Fibroblast of villous mesenchyme (primary cell): ENCODE measurements around the gene TTC34. TPM values are rescaled to one million over a fixed set of nuclear protein-coding genes. Genes with fewer than 3 reads are reported as not detected.

ENCODE experiments used
- DNase-seq: peaks from one replicate; pipeline ENCODE4 v3.0.0-alpha.2; 2010; ENCODE audit warnings: low read depth
- H3K4me3 ChIP-seq: 2 replicates; pipeline ENCODE4 v1.5.1; 2011; ENCODE audit warnings: low read depth, mild to moderate bottlenecking, low read length
- total RNA-seq: library from RNA; depleted of rRNA; stranded (reverse); fragments of >200 nt; gene quantifications from 2 replicates; pipeline ENCODE4 v1.2.3, GENCODE V29; 2012
- TF ChIP-seq, protein P1 (sequence below): IDR thresholded peaks from 2 replicates; pipeline ENCODE4 v1.5.1; 2012; ENCODE audit warnings: low read depth, mild to moderate bottlenecking, low read length; ENCODE audit not compliant: insufficient read depth

The TTC34 gene, protein sequence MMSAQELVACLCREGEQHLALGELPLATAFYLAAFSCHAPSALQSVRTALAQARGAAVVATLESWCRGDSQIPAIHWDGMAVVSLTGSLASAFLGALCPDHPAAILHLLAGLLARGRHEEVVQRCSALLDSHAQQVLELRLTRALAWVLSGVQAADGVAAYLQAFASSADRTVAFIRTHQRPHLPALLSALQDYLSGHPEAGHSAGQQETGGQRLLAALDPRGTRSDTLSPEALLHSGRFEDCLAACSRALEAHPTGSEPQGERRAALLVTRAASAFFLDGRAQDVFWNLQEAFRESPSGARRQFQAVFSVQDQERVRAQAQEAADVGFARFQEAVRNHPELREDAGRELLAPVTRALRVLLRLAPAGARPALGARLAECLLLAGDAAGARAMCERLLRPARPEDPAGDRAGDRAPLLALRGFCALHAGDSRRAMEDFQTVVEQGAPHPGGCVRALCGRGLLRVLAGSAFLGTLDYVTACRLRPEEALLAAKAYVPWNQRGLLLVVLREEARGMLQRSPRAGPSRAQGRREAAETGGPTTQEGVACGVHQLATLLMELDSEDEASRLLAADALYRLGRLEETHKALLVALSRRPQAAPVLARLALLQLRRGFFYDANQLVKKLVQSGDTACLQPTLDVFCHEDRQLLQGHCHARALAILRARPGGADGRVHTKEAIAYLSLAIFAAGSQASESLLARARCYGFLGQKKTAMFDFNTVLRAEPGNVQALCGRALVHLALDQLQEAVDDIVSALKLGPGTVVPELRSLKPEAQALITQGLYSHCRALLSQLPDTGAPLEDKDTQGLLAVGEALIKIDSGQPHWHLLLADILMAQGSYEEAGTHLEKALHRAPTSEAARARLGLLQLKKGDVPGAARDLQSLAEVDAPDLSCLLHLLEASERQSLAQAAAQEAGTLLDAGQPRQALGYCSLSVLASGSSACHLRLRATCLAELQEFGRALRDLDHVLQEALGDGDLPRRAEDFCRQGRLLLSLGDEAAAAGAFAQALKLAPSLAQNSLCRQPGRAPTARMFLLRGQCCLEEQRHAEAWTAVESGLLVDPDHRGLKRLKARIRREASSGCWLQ
- total RNA-seq = 0.32 and 0.43 TPM in 2 replicates

DNA sequence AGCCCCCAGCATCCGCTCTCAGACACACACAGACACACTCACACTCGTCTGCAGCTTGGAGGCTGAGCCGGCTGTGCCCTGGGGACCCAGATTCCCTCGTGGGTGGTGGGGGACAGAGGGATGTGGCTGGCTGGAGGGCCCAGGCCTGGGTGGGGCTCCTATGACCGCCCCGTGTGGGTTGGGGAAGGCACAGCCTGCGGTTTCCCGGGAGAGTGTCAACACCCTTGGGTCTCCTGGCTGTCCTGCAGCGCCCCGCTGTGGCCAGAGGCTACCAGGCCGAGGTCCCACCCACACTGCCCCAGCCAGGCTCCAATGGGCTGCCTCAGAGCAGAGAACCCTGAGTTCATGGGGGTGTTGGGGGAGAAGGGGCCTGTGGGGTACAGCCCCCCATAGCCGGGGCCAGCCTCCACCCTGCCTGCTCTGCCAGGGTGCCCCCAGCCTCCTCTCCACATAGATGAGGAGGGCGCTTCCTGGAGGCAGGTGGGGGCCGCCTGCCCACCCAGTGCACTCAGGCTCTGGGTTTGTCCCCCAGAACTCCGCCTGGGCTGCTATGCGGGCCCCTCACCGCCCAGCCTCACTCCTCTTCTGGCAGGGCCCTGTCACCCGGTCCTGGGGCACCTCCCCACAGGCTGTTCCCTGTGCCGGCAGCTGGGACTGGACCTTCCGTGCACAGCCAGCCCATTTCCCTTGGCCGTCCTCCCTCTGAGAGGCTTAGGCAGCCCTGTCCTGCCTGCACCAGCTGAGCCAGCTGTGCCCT, at the start of gene TTC34:
Gene TTC34, minus strand, starts transcription at position 159 of the 757 bp plus-strand sequence. CDS start 866 bp downstream, outside the sequence.
- TF ChIP-seq, protein P1, sequence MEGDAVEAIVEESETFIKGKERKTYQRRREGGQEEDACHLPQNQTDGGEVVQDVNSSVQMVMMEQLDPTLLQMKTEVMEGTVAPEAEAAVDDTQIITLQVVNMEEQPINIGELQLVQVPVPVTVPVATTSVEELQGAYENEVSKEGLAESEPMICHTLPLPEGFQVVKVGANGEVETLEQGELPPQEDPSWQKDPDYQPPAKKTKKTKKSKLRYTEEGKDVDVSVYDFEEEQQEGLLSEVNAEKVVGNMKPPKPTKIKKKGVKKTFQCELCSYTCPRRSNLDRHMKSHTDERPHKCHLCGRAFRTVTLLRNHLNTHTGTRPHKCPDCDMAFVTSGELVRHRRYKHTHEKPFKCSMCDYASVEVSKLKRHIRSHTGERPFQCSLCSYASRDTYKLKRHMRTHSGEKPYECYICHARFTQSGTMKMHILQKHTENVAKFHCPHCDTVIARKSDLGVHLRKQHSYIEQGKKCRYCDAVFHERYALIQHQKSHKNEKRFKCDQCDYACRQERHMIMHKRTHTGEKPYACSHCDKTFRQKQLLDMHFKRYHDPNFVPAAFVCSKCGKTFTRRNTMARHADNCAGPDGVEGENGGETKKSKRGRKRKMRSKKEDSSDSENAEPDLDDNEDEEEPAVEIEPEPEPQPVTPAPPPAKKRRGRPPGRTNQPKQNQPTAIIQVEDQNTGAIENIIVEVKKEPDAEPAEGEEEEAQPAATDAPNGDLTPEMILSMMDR = no peak
- DNase-seq = no peak
- H3K4me3 ChIP-seq = no peak within 1 kb of the TSS

DNA sequence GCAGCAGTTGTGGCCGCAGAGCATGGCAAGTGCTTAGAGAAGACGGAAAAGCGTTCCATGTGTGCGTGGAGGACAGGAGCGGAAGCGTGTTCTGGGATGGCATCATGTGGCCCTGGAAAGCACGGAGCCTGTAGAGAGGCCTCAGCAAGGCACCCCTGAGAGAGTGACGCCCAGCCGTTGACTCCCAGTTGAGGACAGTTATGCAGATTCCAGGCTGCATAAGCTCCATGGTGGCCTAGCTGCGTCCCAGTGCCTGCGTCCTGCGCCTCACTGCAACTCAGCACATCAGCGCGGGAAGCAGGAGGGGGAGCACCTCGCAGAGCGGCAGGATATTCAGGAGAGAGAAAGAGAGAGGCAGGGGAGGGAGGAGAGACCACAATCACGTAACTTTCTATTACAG, 49.0 kb upstream of the TTC34 start:
- TF ChIP-seq, protein P1 = no peak
- no peak overlapping the region for H3K4me3 ChIP-seq
- no peak for DNase-seq

DNA sequence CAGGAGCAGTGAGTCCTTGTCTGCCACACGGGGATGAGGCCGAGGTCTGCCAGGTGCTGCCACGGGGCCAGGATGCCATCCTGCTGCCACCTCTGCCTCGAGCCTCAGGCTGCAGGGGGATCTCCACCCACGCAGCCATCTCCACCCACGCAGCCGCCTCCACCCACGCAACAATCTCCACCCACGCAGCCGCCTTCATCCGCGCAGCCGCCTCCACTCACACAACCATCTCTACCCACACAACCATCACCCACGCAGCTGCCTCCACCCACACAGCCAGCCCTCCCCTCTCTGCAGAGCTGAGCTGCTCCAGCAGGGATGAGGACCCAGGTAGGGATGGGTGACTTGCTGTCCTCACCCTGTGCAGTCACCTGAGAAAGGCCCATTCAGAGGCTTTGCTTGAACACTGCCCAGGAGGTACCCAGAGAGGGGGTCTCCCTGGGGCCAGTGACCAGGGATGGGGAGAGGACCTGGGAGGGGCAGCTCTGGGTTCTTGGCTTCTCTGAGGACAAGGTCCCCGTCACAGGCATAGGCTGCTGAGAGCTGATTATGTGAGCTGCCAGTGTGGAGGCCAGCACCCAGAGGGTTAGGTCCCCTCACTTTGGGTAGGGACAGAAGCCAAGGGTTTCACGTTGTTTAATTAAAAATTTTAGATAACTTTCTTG, 46.6 kb upstream of the TTC34 start:
- TF ChIP-seq, protein P1 = no peak
- H3K4me3 ChIP-seq = no peak overlapping the region
- no peak for DNase-seq

DNA sequence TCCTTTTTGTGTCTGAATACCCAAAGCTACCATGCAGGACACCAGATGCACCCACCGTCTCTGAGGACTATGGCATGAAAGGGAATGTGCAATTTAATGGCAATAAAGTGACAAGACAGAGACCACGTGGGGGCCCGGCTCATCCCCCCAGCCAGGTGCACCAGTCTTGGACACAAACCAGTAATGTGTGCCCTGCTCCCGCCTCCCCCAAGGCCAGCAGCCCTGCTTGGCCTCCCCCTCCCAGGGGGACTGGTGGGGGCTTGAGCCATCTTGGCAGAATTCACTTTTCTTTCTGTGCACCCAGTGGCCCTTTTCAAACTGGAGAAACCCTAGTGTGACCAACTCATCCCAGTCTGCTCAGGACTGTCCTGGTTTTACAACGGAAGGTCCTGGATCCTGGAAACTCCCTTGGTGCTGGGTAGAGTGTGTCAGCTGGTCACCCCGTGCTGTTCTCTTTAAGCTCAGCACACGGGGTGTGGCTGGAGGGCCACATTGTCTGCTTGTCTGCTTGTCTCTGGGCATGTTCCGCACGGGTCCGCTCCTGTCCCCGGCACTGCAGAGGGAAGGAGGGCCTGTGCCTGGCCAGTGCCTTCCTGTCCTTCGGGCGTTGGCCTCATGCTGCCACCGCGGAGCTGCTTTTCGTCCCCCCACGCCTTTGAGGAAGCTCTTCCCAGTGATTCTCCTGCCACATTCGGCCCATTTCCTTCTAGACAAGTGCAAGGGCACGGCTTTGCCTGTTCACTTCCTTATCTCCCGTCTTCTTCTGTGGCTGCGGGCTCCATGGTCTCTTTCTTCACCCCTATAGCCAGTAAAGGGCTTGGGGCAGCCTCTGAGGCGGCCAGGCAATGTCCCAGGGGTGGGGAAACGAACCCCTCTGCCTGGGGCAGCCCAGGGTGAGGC, 45.8 kb upstream of the TTC34 start:
- DNase-seq = no peak
- no peak overlapping the region for H3K4me3 ChIP-seq
- TF ChIP-seq, protein P1 = no peak

DNA sequence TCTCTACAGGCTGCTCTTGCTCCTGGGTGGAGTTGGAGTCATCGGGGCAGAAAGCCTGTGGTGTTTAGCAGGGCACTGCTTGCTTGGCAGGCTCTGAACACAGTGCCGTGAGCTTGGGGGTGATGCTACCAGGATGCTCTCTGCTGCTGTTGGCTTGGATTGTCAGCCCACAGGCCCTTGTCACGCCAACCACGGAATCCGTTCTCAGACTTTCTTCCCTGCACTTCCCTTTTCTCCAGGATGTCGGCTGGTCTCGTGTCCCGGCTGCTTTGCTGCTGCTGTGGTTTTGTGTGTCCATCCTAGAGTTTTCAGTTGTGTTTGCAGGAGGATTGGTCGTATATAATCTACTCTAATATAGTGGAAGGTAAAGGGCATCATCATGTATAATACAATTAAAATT, 44.4 kb upstream of the TTC34 start:
- DNase-seq = no peak
- no peak overlapping the region for H3K4me3 ChIP-seq
- TF ChIP-seq, protein P1 = no peak
